B cell (primary cell): ENCODE results near the gene ERC2.

Experiments
- EZH2 ChIP-seq: IDR thresholded peaks from 2 replicates; pipeline ENCODE4 v1.6.1; 2012; ENCODE audit warnings: borderline replicate concordance, low read depth, mild to moderate bottlenecking, moderate library complexity, low read length; ENCODE audit not compliant: insufficient read depth, poor library complexity, severe bottlenecking
- TF ChIP-seq, protein P1 (sequence below): fragments of 200-600 bp; IDR thresholded peaks from one replicate; pipeline ENCODE4 v1.8.0; 2022; ENCODE audit warnings: antibody characterized with exemption, mild to moderate bottlenecking

DNA sequence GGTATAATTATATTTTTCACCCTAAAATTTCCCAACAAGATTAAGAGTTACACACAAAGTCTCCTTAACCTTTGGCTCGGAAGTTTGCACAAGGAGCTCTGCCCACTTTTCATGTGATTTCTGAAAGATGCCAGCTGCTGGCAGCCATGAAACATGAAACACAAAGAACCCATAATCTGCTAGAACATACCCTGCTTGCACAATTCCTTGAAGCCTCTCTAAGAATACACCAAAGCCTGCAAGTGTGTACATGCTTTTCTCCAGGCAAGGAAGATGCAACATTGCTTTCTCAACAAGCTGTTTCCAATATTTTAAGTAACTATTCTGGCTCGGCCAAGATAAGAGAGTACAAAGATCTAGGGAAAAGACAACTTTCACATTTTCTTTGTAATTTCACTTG, 799.1 kb downstream of the ERC2 start:
- TF ChIP-seq, protein P1, sequence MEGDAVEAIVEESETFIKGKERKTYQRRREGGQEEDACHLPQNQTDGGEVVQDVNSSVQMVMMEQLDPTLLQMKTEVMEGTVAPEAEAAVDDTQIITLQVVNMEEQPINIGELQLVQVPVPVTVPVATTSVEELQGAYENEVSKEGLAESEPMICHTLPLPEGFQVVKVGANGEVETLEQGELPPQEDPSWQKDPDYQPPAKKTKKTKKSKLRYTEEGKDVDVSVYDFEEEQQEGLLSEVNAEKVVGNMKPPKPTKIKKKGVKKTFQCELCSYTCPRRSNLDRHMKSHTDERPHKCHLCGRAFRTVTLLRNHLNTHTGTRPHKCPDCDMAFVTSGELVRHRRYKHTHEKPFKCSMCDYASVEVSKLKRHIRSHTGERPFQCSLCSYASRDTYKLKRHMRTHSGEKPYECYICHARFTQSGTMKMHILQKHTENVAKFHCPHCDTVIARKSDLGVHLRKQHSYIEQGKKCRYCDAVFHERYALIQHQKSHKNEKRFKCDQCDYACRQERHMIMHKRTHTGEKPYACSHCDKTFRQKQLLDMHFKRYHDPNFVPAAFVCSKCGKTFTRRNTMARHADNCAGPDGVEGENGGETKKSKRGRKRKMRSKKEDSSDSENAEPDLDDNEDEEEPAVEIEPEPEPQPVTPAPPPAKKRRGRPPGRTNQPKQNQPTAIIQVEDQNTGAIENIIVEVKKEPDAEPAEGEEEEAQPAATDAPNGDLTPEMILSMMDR: no peak
- no peak for TF ChIP-seq EZH2
